H1 (cell line): ENCODE data around the gene SLC1A2. TPM values are rescaled to one million over a fixed set of nuclear protein-coding genes. Genes with fewer than 3 reads are reported as not detected.

Experiments used
- ATF2 ChIP-seq: IDR thresholded peaks from 2 replicates; pipeline ENCODE4 v1.6.1; 2012; ENCODE audit warnings: low read length, inconsistent platforms
- CEBPB ChIP-seq: IDR thresholded peaks from 2 replicates; pipeline ENCODE4 v1.6.1; 2012; ENCODE audit warnings: low read depth, low read length
- CHD7 ChIP-seq: fragments of 300-600 bp; sonication (generic); IDR thresholded peaks from 2 replicates; pipeline ENCODE4 v1.7.1; 2012; ENCODE audit warnings: low read length, moderate library complexity, mild to moderate bottlenecking, inconsistent platforms; ENCODE audit not compliant: insufficient replicate concordance
- POLR2A ChIP-seq, 2 experiments: IDR thresholded peaks; 1 replicate in 1 of 2; 2 replicates in 1 of 2; pipeline ENCODE4 v1.6.1; 2011; ENCODE audit warnings: low read depth in 2 of 2, low read length in 2 of 2, mild to moderate bottlenecking in 2 of 2; ENCODE audit errors: control extremely low read depth in 1 of 2
- polyA plus RNA-seq, 7 experiments: library from polyadenylated mRNA; depleted of rRNA in 3 of 7; stranded (reverse) in 5 of 7; unstranded in 2 of 7; fragments of >200 nt in 5 of 7; fragments of 200-250 nt in 2 of 7; gene quantifications; 1 replicate in 5 of 7; 2 replicates in 1 of 7; 4 replicates in 1 of 7; pipeline versions ENCODE4 v1.2.1 to v1.2.3, GENCODE V29; 2011 to 2013; ENCODE audit warnings: missing spikeins in 2 of 7, mixed read lengths in 2 of 7
- total RNA-seq: library from RNA; stranded (reverse); fragmentation: NEBNext Ultra II Directional; extraction: Animal tissue kit (Norgen Biotek cat#: 25700); gene quantifications from 2 replicates; pipeline ENCODE4 v1.2.1, GENCODE V29; 2021

The SLC1A2 gene
- total and polyA plus RNA-seq, 2 of the 8 experiments (the other 6 are each of a cell fraction or from before 2014, with no cell fraction given), result 0.57 to 1.2 TPM

GRCh38 chr11:35250192-35250591 lies 169.2 kb downstream of the SLC1A2 start (continued):
- TF ChIP-seq CHD7 (no peak), ATF2 (no peak), CEBPB (peak; percentile 81; the same call in 1 of the 2 replicates), POLR2A (IDR thresholded peaks at IDR 0.05; ENCODE audit: control extremely low read depth in 1 of 2, low read depth in 2 of 2, low read length in 2 of 2) (no peak)
